NB4 (cell line): ENCODE measurements around the gene WASF1.
"Not testable (repeated sequence)": the region's sequence is repeated elsewhere in the genome, so short reads cannot be mapped to it uniquely, and the experiment has no call there.

ENCODE experiments used
- DNase-seq: peaks from one replicate; pipeline ENCODE4 v3.0.0; 2010; ENCODE audit warnings: low read depth
- H3K4me3 ChIP-seq: one replicate; pipeline ENCODE4 v1.5.1; 2011; ENCODE audit warnings: mild to moderate bottlenecking, low read depth, low read length, moderate library complexity
- CTCF ChIP-seq: IDR thresholded peaks from one replicate; pipeline ENCODE4 v1.5.1; 2012; ENCODE audit warnings: low read depth, low read length
- MYC ChIP-seq: IDR thresholded peaks from 2 replicates; pipeline ENCODE4 v1.6.1; 2011; ENCODE audit warnings: low read depth, low read length
- POLR2A ChIP-seq: IDR thresholded peaks from 2 replicates; pipeline ENCODE4 v1.6.1; 2011; ENCODE audit warnings: mild to moderate bottlenecking; ENCODE audit not compliant: insufficient read length; ENCODE audit errors: extremely low read depth
- TF ChIP-seq, protein P1 (sequence below): IDR thresholded peaks from 2 replicates; pipeline ENCODE4 v1.6.1; 2011; ENCODE audit warnings: low read depth, low read length

The WASF1 gene

DNA sequence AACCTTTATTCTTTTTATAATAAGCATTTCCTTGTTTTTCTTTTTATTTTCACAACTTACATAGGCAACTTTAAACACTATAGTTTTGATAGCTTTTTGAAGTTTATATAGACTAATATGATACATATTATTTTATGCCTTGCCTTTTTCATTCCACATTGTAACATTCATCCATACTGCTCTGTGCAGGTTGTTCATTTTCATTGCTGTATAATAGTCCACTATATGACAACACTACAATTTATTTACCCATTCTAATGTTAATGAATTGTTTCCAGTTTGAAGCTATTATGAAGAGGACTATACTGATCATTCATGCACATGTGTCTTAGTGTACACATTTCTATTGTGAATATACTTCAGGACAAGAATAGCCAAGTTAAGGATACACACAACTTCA lies 49.1 kb downstream of the WASF1 start:
- DNase-seq = no peak
- H3K4me3 ChIP-seq = no peak overlapping the region
- TF ChIP-seq POLR2A = no peak
- no peak for TF ChIP-seq MYC
- TF ChIP-seq CTCF = no peak
- TF ChIP-seq, protein P1, sequence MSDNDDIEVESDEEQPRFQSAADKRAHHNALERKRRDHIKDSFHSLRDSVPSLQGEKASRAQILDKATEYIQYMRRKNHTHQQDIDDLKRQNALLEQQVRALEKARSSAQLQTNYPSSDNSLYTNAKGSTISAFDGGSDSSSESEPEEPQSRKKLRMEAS = no peak

- DNase-seq = no peak
- H3K4me3 ChIP-seq = no peak overlapping the region
- no peak for TF ChIP-seq MYC
- no peak for TF ChIP-seq POLR2A
- TF ChIP-seq CTCF = no peak
- TF ChIP-seq, protein P1 = no peak
These were observed 51.1 kb downstream of the WASF1 start for GRCh38 chr6:110128418-110128817.

GRCh38 chr6:110125361-110125760 lies 54.1 kb downstream of the WASF1 start:
- DNase-seq = no peak
- TF ChIP-seq MYC (no peak), CTCF (no peak), POLR2A (no peak)
- TF ChIP-seq, protein P1 = no peak

DNA sequence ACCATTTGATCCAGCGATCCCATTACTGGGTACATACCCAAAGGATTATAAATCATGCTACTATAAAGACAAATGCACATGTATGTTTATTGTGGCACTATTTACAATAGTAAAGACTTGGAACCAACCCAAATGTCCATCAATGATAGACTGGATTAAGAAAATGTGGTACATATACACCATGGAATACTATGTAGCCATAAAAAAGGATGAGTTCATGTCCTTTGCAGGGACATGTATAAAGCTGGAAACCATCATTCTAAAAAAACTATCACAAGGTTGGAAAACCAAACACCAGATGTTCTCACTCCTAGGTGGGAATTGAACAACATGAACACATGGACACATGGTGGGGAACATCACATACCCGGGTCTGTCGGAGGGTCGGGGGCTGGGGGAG lies 57.8 kb downstream of the WASF1 start:
- not testable (repeated sequence) for H3K4me3 ChIP-seq, DNase-seq

More at GRCh38 chr6:110125361-110125760, 54.1 kb downstream of the WASF1 start:
- H3K4me3 ChIP-seq = no peak overlapping the region

GRCh38 chr6:110116258-110116657 lies 63.2 kb downstream of the WASF1 start:
- H3K4me3 ChIP-seq = no peak overlapping the region
- DNase-seq = no peak
- TF ChIP-seq, protein P1 = no peak

DNA sequence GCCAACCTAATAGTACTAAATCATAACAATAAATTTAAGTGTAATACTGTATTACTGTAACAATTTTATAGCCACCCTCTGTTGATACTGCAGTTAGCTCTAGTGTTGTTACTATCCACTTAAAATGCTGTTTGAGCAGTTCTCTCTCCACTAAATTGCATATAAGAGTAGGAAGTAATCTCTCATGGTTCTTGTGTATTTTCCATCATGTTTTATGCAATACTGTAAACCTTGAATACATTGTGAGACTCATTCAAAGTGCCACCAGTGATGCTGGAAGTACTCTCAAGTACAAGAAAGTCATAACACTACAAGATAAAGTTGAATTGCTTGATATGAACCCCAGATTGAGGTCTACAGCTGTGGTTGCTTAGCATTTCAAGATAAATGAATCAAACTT lies 65.5 kb downstream of the WASF1 start:
- no peak for DNase-seq
- no peak overlapping the region for H3K4me3 ChIP-seq
- no peak for TF ChIP-seq POLR2A
- no peak for TF ChIP-seq MYC
- TF ChIP-seq CTCF = no peak
- TF ChIP-seq, protein P1 = no peak

- no peak for DNase-seq
- TF ChIP-seq MYC = no peak
- TF ChIP-seq, protein P1 = no peak
- no peak for TF ChIP-seq CTCF
- TF ChIP-seq POLR2A = no peak
- no peak overlapping the region for H3K4me3 ChIP-seq
These were observed 74.2 kb downstream of the WASF1 start for GRCh38 chr6:110105296-110105695.
